Measurements from ENCODE around the gene ADAM20. TPM values are rescaled to one million over a fixed set of nuclear protein-coding genes. Genes with fewer than 3 reads are reported as not detected.

Gene ADAM20
- total RNA-seq, 1 donor from 2014 or later = 0.37 TPM

DNA sequence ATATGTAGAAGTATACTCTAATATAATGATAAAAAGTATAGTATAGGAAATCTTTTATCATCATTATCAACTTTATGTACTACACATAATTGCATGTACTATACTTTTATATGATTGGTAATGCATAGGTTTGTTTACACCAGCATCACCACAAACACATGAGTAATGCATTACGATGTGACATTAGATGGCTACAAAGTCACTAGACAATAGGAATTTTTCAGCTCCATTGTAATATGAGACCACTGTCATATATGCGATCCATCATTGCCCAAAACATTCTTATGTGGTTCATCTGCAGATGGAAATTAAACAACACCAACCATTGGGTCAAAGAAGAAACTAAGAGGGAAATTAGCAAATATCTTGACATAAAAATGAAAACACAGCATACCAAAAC, 4.4 kb downstream of the ADAM20 start:
- H3K27ac Mint-ChIP-seq (ENCODE audit: unreplicated experiment) = no peak overlapping the region
- H3K36me3 Mint-ChIP-seq (ENCODE audit: low read depth) = peaks cover 17% of the 10 kb centered on the region
- no peaks in the 10 kb centered on the region for H3K27me3 Mint-ChIP-seq (ENCODE audit: low read depth)
- no peak for TF ChIP-seq CTCF (conservative IDR thresholded peaks at IDR 0.05)
- peaks cover 5% of the 10 kb centered on the region for H3K9me3 Mint-ChIP-seq
- no peaks in the 10 kb centered on the region for H3K4me1 Mint-ChIP-seq
- no peak for DNase-seq (ENCODE audit: low read depth, low spot score)
- H3K4me3 Mint-ChIP-seq = no peak overlapping the region

DNA sequence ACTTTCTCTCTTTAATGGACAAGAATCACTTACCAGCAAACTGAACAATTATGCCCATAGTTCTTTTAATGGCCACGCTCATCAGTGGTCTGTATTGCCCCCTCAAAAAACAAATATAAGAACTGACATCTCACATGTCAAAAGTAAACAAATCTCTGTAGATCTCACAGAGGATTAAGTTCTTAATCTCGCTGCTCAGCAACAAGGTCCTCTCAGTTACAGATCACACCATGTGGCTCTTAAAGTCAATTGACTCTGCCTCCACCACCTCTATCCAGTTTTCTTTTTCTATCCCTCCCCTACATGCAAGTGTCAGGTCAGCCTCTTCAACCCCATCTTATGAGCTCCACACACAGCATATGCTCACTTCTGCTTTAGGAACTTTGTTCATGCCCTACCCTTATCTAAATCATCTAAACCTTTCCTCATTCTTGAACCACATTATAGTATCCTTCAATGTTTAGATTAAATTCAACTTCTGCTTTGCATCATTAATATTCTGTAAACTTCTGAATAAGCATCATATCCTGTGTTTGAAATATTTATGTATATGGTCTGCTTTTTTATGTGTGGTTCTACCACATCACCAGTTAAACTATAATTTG, 7.2 kb downstream of the ADAM20 start:
- DNase-seq (ENCODE audit: low read depth, low spot score) = no peak
- Mint-ChIP-seq H3K36me3 (ENCODE audit: low read depth) (peaks cover 7% of the 10 kb centered on the region), H3K27me3 (ENCODE audit: low read depth) (no peaks in the 10 kb centered on the region), H3K4me1 (no peaks in the 10 kb centered on the region), H3K27ac (ENCODE audit: unreplicated experiment) (no peak overlapping the region), H3K4me3 (no peak overlapping the region), H3K9me3 (no peaks in the 10 kb centered on the region)
- TF ChIP-seq CTCF (conservative IDR thresholded peaks at IDR 0.05) = no peak

DNA sequence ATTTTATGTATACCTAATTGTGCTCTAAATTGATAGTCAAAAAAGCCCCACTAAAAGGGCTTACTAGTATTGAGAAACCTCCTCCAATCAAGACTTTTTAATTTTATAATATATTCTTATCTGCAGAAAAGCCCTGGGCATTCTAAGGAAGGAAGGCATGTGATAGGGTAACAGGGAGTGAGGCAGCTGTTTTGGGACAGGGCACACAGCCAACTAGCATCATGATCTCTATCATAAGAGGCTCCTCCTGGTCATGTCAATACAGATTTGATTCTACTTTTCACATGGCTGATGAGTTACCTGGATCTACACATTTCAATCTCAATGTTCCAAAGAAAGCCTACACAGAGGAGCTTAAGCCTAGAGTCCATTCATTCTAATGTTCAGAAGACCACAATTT, 9.1 kb downstream of the ADAM20 start:
- Mint-ChIP-seq H3K27ac (ENCODE audit: unreplicated experiment) (no peak overlapping the region), H3K36me3 (ENCODE audit: low read depth) (peaks cover 4% of the 10 kb centered on the region), H3K4me1 (no peaks in the 10 kb centered on the region), H3K4me3 (no peak overlapping the region), H3K9me3 (peaks cover 5% of the 10 kb centered on the region), H3K27me3 (ENCODE audit: low read depth) (no peaks in the 10 kb centered on the region)
- no peak for TF ChIP-seq CTCF (conservative IDR thresholded peaks at IDR 0.05)
- DNase-seq (ENCODE audit: low read depth, low spot score) = no peak

- Mint-ChIP-seq H3K27me3 (ENCODE audit: low read depth) (no peaks in the 10 kb centered on the region), H3K27ac (ENCODE audit: unreplicated experiment) (no peak overlapping the region), H3K4me3 (no peak overlapping the region), H3K9me3 (peaks cover 9% of the 10 kb centered on the region), H3K4me1 (no peaks in the 10 kb centered on the region), H3K36me3 (ENCODE audit: low read depth) (peaks cover 12% of the 10 kb centered on the region)
- DNase-seq (ENCODE audit: low read depth, low spot score) = no peak
- no peak for TF ChIP-seq CTCF (conservative IDR thresholded peaks at IDR 0.05)
Observed at GRCh38 chr14:70515811-70516210, 19.0 kb downstream of the ADAM20 start.

- no peak overlapping the region for H3K27ac Mint-ChIP-seq (ENCODE audit: unreplicated experiment)
- peaks cover 5% of the 10 kb centered on the region for H3K9me3 Mint-ChIP-seq
- DNase-seq (ENCODE audit: low read depth, low spot score) = no peak
- H3K27me3 Mint-ChIP-seq (ENCODE audit: low read depth) = no peaks in the 10 kb centered on the region
- peaks cover 3% of the 10 kb centered on the region for H3K36me3 Mint-ChIP-seq (ENCODE audit: low read depth)
- H3K4me3 Mint-ChIP-seq = no peak overlapping the region
- no peak for TF ChIP-seq CTCF (conservative IDR thresholded peaks at IDR 0.05)
- H3K4me1 Mint-ChIP-seq = no peaks in the 10 kb centered on the region
Observed at GRCh38 chr14:70514168-70515069, 20.4 kb downstream of the ADAM20 start.
